Spinal cord (tissue), 10 donors: Measurements from ENCODE around the gene IL1RAPL1. TPM values are rescaled to one million over a fixed set of nuclear protein-coding genes. Genes with fewer than 3 reads are reported as not detected.

Source experiments
- DNase-seq, 6 donors: peaks; one replicate each; pipeline versions ENCODE4 v3.0.0 to v3.0.0-alpha.2; 2013 to 2015; ENCODE audit warnings: low spot score in 6 of 6, low read depth in 4 of 6
- H3K27ac ChIP-seq: one replicate; pipeline ENCODE4 v1.5.1; 2013; ENCODE audit warnings: low read depth, low read length, control low read depth
- H3K27me3 ChIP-seq: one replicate; pipeline ENCODE4 v1.6.1; 2013; ENCODE audit warnings: low read length; ENCODE audit not compliant: control insufficient read depth, insufficient read depth
- H3K36me3 ChIP-seq: one replicate; pipeline ENCODE4 v1.6.1; 2013; ENCODE audit warnings: low read length; ENCODE audit not compliant: control insufficient read depth, insufficient read depth
- H3K4me1 ChIP-seq: one replicate; pipeline ENCODE4 v1.6.1; 2013; ENCODE audit warnings: low read length; ENCODE audit not compliant: control insufficient read depth, insufficient read depth
- H3K4me3 ChIP-seq: one replicate; pipeline ENCODE4 v1.5.1; 2013; ENCODE audit warnings: low read depth, low read length, control low read depth
- H3K9me3 ChIP-seq: one replicate; pipeline ENCODE4 v1.6.1; 2013; ENCODE audit warnings: low read length; ENCODE audit not compliant: control insufficient read depth, insufficient read depth
- WGBS: methylation state at CpG from one replicate; pipeline ENCODE4 v1.1.5; 2013; ENCODE audit warnings: missing lambda C conversion rate; ENCODE audit not compliant: insufficient coverage; 5-methylcytosine and 5-hydroxymethylcytosine counted together
- polyA plus RNA-seq, 2 donors: library from polyadenylated mRNA; unstranded; fragments of 120-200 nt; gene quantifications; one replicate each; pipeline ENCODE4 v1.2.1, GENCODE V29; 2013; ENCODE audit not compliant: insufficient read length in 2 of 2
- total RNA-seq, 2 donors: library from RNA; depleted of rRNA in 1 of 2; stranded (reverse); fragments of 120-200 nt in 1 of 2; fragments of >200 nt in 1 of 2; gene quantifications; one replicate each; pipeline versions ENCODE4 v1.2.3 to v1.2.4, GENCODE V29; 2013 to 2014
- donor health status: healthy.

Gene IL1RAPL1
- total and polyA plus RNA-seq, 4 donors, result 2.3 to 24.5 (median 7.0) TPM

GRCh38 chrX:29746326-29746725, 1159.1 kb downstream of the IL1RAPL1 start:
- Histone ChIP-seq H3K27me3 (no peaks in the 10 kb centered on the region), H3K4me1 (no peaks in the 10 kb centered on the region), H3K36me3 (no peaks in the 10 kb centered on the region), H3K4me3 (no peak overlapping the region), H3K27ac (no peak overlapping the region), H3K9me3 (no peaks in the 10 kb centered on the region)
- WGBS, result no CpG with 5 or more reads among the region's 4 CpGs
- DNase-seq, result no peak

DNA sequence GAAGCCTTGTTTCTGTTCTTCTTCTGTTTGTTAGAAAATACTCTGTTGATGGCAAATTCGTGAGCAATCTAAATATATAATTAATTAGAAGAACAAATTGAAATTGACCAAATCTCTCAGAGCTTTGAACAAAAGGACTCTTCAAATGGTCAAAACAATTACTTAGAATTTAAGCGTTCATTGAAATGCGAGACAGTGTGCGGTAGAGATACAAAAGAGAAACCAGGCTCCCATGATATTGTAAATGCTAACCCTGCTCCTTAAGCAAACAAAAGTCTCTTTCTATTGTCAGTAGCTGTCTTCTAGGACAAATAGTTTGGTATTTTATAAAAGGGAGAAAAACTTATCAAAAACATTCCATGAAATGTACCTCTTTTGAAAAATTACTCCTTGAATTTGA, 1174.8 kb downstream of the IL1RAPL1 start:
- H3K36me3 ChIP-seq, result no peaks in the 10 kb centered on the region
- no peaks in the 10 kb centered on the region for H3K27me3 ChIP-seq
- no peak overlapping the region for H3K27ac ChIP-seq
- no peaks in the 10 kb centered on the region for H3K4me1 ChIP-seq
- DNase-seq, result no peak
- peaks cover 1% of the 10 kb centered on the region for H3K9me3 ChIP-seq
- no peak overlapping the region for H3K4me3 ChIP-seq
- WGBS, result no CpG with 5 or more reads among the region's 4 CpGs

GRCh38 chrX:29775890-29776289, 1188.6 kb downstream of the IL1RAPL1 start:
- no peaks in the 10 kb centered on the region for H3K36me3 ChIP-seq
- H3K27ac ChIP-seq, result no peak overlapping the region
- no peaks in the 10 kb centered on the region for H3K27me3 ChIP-seq
- 80% methylated on average over 5 of the region's 5 CpGs for WGBS
- H3K9me3 ChIP-seq, result no peaks in the 10 kb centered on the region
- H3K4me1 ChIP-seq, result no peaks in the 10 kb centered on the region
- no peak overlapping the region for H3K4me3 ChIP-seq
- DNase-seq, result no peak

DNA sequence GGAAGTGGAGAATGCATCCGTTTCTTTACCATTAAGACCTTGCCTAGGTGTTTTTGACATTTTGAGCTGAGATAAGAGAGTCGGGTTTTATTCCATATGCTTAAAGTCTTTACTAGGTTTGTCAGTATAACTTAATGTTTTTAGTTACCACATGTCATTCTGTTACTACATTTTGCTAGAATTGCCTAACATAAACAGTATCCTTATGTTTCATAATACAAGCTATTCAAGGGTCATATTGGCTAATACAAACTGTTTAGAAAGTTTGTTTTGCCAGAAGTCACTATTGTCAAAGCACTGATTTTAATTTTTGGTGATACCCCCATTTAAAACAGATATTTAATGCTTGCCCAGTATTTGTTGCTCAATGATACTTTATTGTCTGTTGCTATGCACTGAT, 1200.4 kb downstream of the IL1RAPL1 start:
- Histone ChIP-seq H3K27ac (no peak overlapping the region), H3K9me3 (no peaks in the 10 kb centered on the region), H3K27me3 (no peaks in the 10 kb centered on the region), H3K36me3 (no peaks in the 10 kb centered on the region), H3K4me3 (no peak overlapping the region), H3K4me1 (no peaks in the 10 kb centered on the region)
- WGBS, result no CpG with 5 or more reads among the region's 2 CpGs
- no peak for DNase-seq

GRCh38 chrX:29788991-29789699, 1201.9 kb downstream of the IL1RAPL1 start:
- H3K4me1 ChIP-seq, result no peaks in the 10 kb centered on the region
- WGBS, result no CpG with 5 or more reads among the region's 4 CpGs
- H3K4me3 ChIP-seq, result no peak overlapping the region
- no peak overlapping the region for H3K27ac ChIP-seq
- H3K9me3 ChIP-seq, result no peaks in the 10 kb centered on the region
- H3K36me3 ChIP-seq, result no peaks in the 10 kb centered on the region
- DNase-seq, result no peak
- no peaks in the 10 kb centered on the region for H3K27me3 ChIP-seq

- Histone ChIP-seq H3K36me3 (no peaks in the 10 kb centered on the region), H3K4me1 (no peaks in the 10 kb centered on the region), H3K27me3 (no peaks in the 10 kb centered on the region), H3K9me3 (no peaks in the 10 kb centered on the region), H3K27ac (no peak overlapping the region), H3K4me3 (no peak overlapping the region)
- DNase-seq, result no peak
- no CpG with 5 or more reads among the region's 5 CpGs for WGBS
Observed at GRCh38 chrX:29792335-29792734, 1205.1 kb downstream of the IL1RAPL1 start.

DNA sequence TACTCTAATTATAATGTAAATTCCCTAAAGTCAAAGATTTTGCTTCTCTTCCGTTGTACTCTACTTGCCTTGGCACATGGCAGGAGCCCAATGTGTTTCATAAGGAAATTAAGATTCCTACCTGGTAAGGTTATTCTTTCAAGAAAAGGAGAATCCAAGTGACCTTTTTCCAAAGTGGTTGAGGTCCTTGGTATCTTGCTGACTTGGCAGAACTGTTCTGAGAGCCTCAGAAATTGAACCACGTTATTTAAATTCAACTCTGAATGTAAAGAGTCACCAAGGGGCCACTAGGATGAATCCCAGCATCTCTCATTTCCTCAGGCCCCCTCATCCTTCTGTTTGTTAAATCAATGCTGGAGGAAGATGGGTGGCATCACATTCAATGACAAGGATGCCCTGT, 1209.9 kb downstream of the IL1RAPL1 start:
- H3K9me3 ChIP-seq, result no peaks in the 10 kb centered on the region
- no peaks in the 10 kb centered on the region for H3K36me3 ChIP-seq
- no peak overlapping the region for H3K4me3 ChIP-seq
- no peaks in the 10 kb centered on the region for H3K27me3 ChIP-seq
- 80% methylated on average over 1 of the region's 2 CpGs for whole genome bisulfite sequencing
- no peaks in the 10 kb centered on the region for H3K4me1 ChIP-seq
- H3K27ac ChIP-seq, result no peak overlapping the region
- no peak for DNase-seq

GRCh38 chrX:29798469-29798868, 1211.2 kb downstream of the IL1RAPL1 start:
- no peak overlapping the region for H3K27ac ChIP-seq
- H3K4me1 ChIP-seq, result no peaks in the 10 kb centered on the region
- H3K36me3 ChIP-seq, result no peaks in the 10 kb centered on the region
- peak in 1 of 6 donors; percentile 56 for DNase-seq
- WGBS, result 63% methylated on average over 2 of the region's 2 CpGs
- no peaks in the 10 kb centered on the region for H3K27me3 ChIP-seq
- no peaks in the 10 kb centered on the region for H3K9me3 ChIP-seq
- H3K4me3 ChIP-seq, result no peak overlapping the region

GRCh38 chrX:29813174-29813573, 1225.9 kb downstream of the IL1RAPL1 start:
- Histone ChIP-seq H3K36me3 (no peaks in the 10 kb centered on the region), H3K4me1 (no peaks in the 10 kb centered on the region), H3K27ac (no peak overlapping the region), H3K27me3 (no peaks in the 10 kb centered on the region), H3K9me3 (peaks cover 2% of the 10 kb centered on the region), H3K4me3 (no peak overlapping the region)
- no peak for DNase-seq

- WGBS, result 87% methylated on average over 2 of the region's 6 CpGs
- DNase-seq, result peak in 3 of 6 donors; percentile 1 to 51 (median 9)
- Histone ChIP-seq H3K9me3 (no peaks in the 10 kb centered on the region), H3K36me3 (no peaks in the 10 kb centered on the region), H3K4me3 (no peak overlapping the region), H3K4me1 (no peaks in the 10 kb centered on the region), H3K27ac (no peak overlapping the region), H3K27me3 (no peaks in the 10 kb centered on the region)
Observed at GRCh38 chrX:29824176-29824906, 1237.1 kb downstream of the IL1RAPL1 start.
